CD4-positive, alpha-beta T cell (primary cell): Measurements from ENCODE around the gene ZNF621. TPM values are rescaled to one million over a fixed set of nuclear protein-coding genes. Genes with fewer than 3 reads are reported as not detected.

ENCODE experiments used
- ATAC-seq: fragments of 200-7000 bp; cut with Tn5 transposase; one replicate; pipeline ENCODE4 v1.10.0; 2022; ENCODE audit warnings: mild to moderate bottlenecking; ENCODE audit not compliant: poor library complexity
- CTCF ChIA-PET: fragments of 350-600 bp; sonication (Branson Sonifier 250); formaldehyde crosslinking; loops from one replicate; lab custom pipeline; 2021; ENCODE audit warnings: antibody characterized with exemption, inconsistent platforms; lab: Charles Lee
- POLR2A ChIA-PET: fragments of 350-600 bp; sonication (Branson Sonifier 250); formaldehyde crosslinking; loops from one replicate; lab custom pipeline; 2021; ENCODE audit warnings: antibody characterized with exemption, inconsistent platforms; lab: Charles Lee
- DNase-seq, 14 experiments: peaks; one replicate each; pipeline ENCODE4 v3.0.0-alpha.2; 2013 to 2020; ENCODE audit warnings: mixed read lengths in 2 of 14
- H3K27ac ChIP-seq, 2 donors: one replicate each; pipeline versions ENCODE4 v1.5.1 to v1.7.0; 2013; ENCODE audit warnings: low read length in 2 of 2, low read depth in 1 of 2, mild to moderate bottlenecking in 1 of 2
- H3K27me3 ChIP-seq, 2 experiments: 1 replicate in 1 of 2; 2 replicates in 1 of 2; pipeline versions ENCODE4 v1.6.1 to v1.7.0; 2013; ENCODE audit warnings: low read length in 2 of 2, control low read depth in 1 of 2, mild to moderate bottlenecking in 1 of 2, moderate library complexity in 1 of 2; ENCODE audit not compliant: insufficient read depth in 2 of 2, control insufficient read depth in 1 of 2
- H3K36me3 ChIP-seq: one replicate; pipeline ENCODE4 v1.6.1; 2013; ENCODE audit warnings: low read length, control low read depth; ENCODE audit not compliant: insufficient read depth
- H3K4me1 ChIP-seq: one replicate; pipeline ENCODE4 v1.6.1; 2013; ENCODE audit warnings: low read length, control low read depth; ENCODE audit not compliant: insufficient read depth
- H3K4me3 ChIP-seq: one replicate; pipeline ENCODE4 v1.5.1; 2013; ENCODE audit warnings: mild to moderate bottlenecking, low read length, moderate library complexity
- H3K9me3 ChIP-seq, 2 experiments: 1 replicate in 1 of 2; 2 replicates in 1 of 2; pipeline versions ENCODE4 v1.6.1 to v1.7.0; 2013; ENCODE audit warnings: low read length in 2 of 2, mild to moderate bottlenecking in 2 of 2, control low read depth in 1 of 2, moderate library complexity in 1 of 2; ENCODE audit not compliant: control insufficient read depth in 1 of 2, insufficient read depth in 1 of 2
- H3K27ac Mint-ChIP-seq: one replicate; pipeline ENCODE4 v1.8.0; 2020; ENCODE audit warnings: mixed read lengths
- H3K27me3 Mint-ChIP-seq: one replicate; pipeline ENCODE4 v1.8.0; 2021; ENCODE audit warnings: mixed read lengths
- H3K36me3 Mint-ChIP-seq: one replicate; pipeline ENCODE4 v1.8.0; 2021; ENCODE audit warnings: low read depth, mixed read lengths
- H3K4me1 Mint-ChIP-seq: one replicate; pipeline ENCODE4 v1.8.0; 2021; ENCODE audit warnings: low read depth, mixed read lengths
- H3K4me3 Mint-ChIP-seq: one replicate; pipeline ENCODE4 v1.8.0; 2020; ENCODE audit warnings: mild to moderate bottlenecking, mixed read lengths
- H3K9me3 Mint-ChIP-seq: one replicate; pipeline ENCODE4 v1.8.0; 2020; ENCODE audit warnings: mixed read lengths
- intact Hi-C, 2 experiments: fragments of 100-400 bp; cut with DNase I in 1 of 2; cut with micrococcal nuclease in 1 of 2; formaldehyde crosslinking; loops; one replicate each; pipeline versions ENCODE4 v1.15.1 to v1.9.0; 2023 to 2025; cut with DNase I, micrococcal nuclease
- total RNA-seq, 174 experiments: library from RNA in 2 of 174; stranded (reverse) in 2 of 174; gene quantifications; one replicate each; pipeline ENCODE4 v1.2.3 and lab custom pipeline; 2021 to 2026
- TF ChIP-seq, protein P1 (sequence below): fragments of 200-600 bp; IDR thresholded peaks from one replicate; pipeline ENCODE4 v1.8.0; 2022; ENCODE audit warnings: antibody characterized with exemption, mild to moderate bottlenecking

ZNF621 gene
- total RNA-seq, 2 experiments from 2014 or later, result 8.6 to 8.8 TPM

- Histone ChIP-seq H3K9me3 (no peaks in the 10 kb centered on the region), H3K4me1 (peaks cover under 1% of the 10 kb centered on the region), H3K27ac (no peak overlapping the region), H3K4me3 (no peak overlapping the region), H3K36me3 (no peaks in the 10 kb centered on the region), H3K27me3 (no peaks in the 10 kb centered on the region)
- no peak overlapping the region for H3K27ac Mint-ChIP-seq
- H3K27me3 Mint-ChIP-seq, result peaks cover 4% of the 10 kb centered on the region
- ATAC-seq (no peak), DNase-seq (no peak)
- TF ChIP-seq, protein P1, sequence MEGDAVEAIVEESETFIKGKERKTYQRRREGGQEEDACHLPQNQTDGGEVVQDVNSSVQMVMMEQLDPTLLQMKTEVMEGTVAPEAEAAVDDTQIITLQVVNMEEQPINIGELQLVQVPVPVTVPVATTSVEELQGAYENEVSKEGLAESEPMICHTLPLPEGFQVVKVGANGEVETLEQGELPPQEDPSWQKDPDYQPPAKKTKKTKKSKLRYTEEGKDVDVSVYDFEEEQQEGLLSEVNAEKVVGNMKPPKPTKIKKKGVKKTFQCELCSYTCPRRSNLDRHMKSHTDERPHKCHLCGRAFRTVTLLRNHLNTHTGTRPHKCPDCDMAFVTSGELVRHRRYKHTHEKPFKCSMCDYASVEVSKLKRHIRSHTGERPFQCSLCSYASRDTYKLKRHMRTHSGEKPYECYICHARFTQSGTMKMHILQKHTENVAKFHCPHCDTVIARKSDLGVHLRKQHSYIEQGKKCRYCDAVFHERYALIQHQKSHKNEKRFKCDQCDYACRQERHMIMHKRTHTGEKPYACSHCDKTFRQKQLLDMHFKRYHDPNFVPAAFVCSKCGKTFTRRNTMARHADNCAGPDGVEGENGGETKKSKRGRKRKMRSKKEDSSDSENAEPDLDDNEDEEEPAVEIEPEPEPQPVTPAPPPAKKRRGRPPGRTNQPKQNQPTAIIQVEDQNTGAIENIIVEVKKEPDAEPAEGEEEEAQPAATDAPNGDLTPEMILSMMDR, result no peak
- ChIA-PET CTCF (interaction anchor here (0.7 to 2.2 kb wide), 4 partner anchors 11 to 1516 kb away, joined by 3 to 9 read pairs (median 4); no protein-coding TSS in a partner anchor), POLR2A (no interaction called here)
- intact Hi-C loops, result loop anchor here in 1 of 2 experiments (10.0 kb wide), 1 partner anchor 1859 kb away; no protein-coding TSS in a partner anchor
- no peaks in the 10 kb centered on the region for H3K9me3 Mint-ChIP-seq
- H3K36me3 Mint-ChIP-seq, result no peaks in the 10 kb centered on the region
- H3K4me3 Mint-ChIP-seq, result no peak overlapping the region
- H3K4me1 Mint-ChIP-seq, result no peaks in the 10 kb centered on the region
These were observed 60.7 kb downstream of the ZNF621 start for GRCh38 chr3:40585381-40586016.

GRCh38 chr3:40586901-40587300 is 62.1 kb downstream of the ZNF621 start:
- H3K4me1 Mint-ChIP-seq, result no peaks in the 10 kb centered on the region
- no peak overlapping the region for H3K27ac Mint-ChIP-seq
- Histone ChIP-seq H3K4me3 (no peak overlapping the region), H3K27ac (no peak overlapping the region), H3K4me1 (no peaks in the 10 kb centered on the region), H3K27me3 (no peaks in the 10 kb centered on the region), H3K9me3 (no peaks in the 10 kb centered on the region), H3K36me3 (no peaks in the 10 kb centered on the region)
- DNase-seq (no peak), ATAC-seq (no peak)
- no peaks in the 10 kb centered on the region for H3K36me3 Mint-ChIP-seq
- peaks cover 8% of the 10 kb centered on the region for H3K27me3 Mint-ChIP-seq
- H3K9me3 Mint-ChIP-seq, result no peaks in the 10 kb centered on the region
- ChIA-PET CTCF (no interaction called here), POLR2A (no interaction called here)
- intact Hi-C loops, result loop anchor here in 1 of 2 experiments (10.0 kb wide), 1 partner anchor 1858 kb away; no protein-coding TSS in a partner anchor
- no peak overlapping the region for H3K4me3 Mint-ChIP-seq
- TF ChIP-seq, protein P1, result no peak

DNA sequence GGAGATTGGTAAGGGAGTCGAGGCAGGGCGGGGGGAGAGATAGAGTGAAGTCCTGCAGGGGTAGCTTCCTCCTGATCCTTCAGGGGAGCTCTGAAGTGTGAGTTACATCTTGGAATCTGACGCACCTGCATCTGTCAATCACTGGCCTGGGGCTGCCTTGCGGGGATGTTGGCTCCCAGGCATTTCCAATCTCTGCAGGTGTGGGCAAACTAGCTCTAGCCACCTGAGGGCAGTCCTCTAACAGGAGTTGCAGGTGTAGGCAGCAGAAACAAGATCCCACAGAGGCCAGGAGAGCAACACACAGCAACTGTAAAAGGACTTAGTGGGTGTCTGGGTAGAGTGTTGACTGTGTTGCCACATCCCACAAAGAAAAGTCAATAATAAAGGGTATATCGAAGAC is 63.6 kb downstream of the ZNF621 start:
- H3K4me3 Mint-ChIP-seq, result no peak overlapping the region
- H3K27ac Mint-ChIP-seq, result no peak overlapping the region
- no peaks in the 10 kb centered on the region for H3K4me1 ChIP-seq

More for the DNA sequence above, 63.6 kb downstream of the ZNF621 start:
- intact Hi-C loops, result loop anchor here in 1 of 2 experiments (10.0 kb wide), 1 partner anchor 1856 kb away; no protein-coding TSS in a partner anchor
- Histone ChIP-seq H3K9me3 (no peaks in the 10 kb centered on the region), H3K27me3 (peaks cover 0 to 2% of the 10 kb centered on the region in 2 experiments), H3K4me3 (no peak overlapping the region), H3K36me3 (no peaks in the 10 kb centered on the region), H3K27ac (no peak overlapping the region)
- CTCF ChIA-PET, result no interaction called here
- DNase-seq (no peak), ATAC-seq (no peak)
- no peaks in the 10 kb centered on the region for H3K36me3 Mint-ChIP-seq
- no peaks in the 10 kb centered on the region for H3K9me3 Mint-ChIP-seq
- POLR2A ChIA-PET, result no interaction called here
- H3K27me3 Mint-ChIP-seq, result peaks cover 14% of the 10 kb centered on the region
- H3K4me1 Mint-ChIP-seq, result no peaks in the 10 kb centered on the region
- TF ChIP-seq, protein P1, result no peak

Other genes starting within 250 kb of the ZNF621 start
- 100 to 1,000 TPM; 112 to 120 TPM for gene EIF1B, start 215.3 kb upstream of the ZNF621 start, total RNA-seq
- gene ENTPD3, start 137.8 kb upstream of the ZNF621 start, total RNA-seq, result not detected
- gene RPL14, start 67.6 kb upstream of the ZNF621 start, total RNA-seq, result 1,000 to 10,000 TPM; 3,546 to 3,721 TPM
- gene ZNF619, start 47.8 kb upstream of the ZNF621 start, total RNA-seq, result 1 to 10 TPM; 2.6 to 2.9 TPM
- gene ZNF620, start 18.9 kb upstream of the ZNF621 start, total RNA-seq, result 1 to 10 TPM in 1 of 2 experiments, under 1 TPM in 1; 0.82 to 1.0 TPM